Endothelial cell of umbilical vein (primary cell): Measurements from ENCODE around the gene PARN. TPM values are rescaled to one million over a fixed set of nuclear protein-coding genes. Genes with fewer than 3 reads are reported as not detected.
A peak's percentile ranks its signal among the peaks of the same experiment; 100 is the strongest.

Source experiments
- BruUV-seq: library from RNA; stranded (reverse); fragments of 400-500 nt; replicated peaks from 2 replicates; lab custom pipeline; 2021; lab: Mats Ljungman, UMichigan
- CTCF ChIA-PET: fragments of 300-600, 350-600 bp; sonication (Branson Sonifier 250); formaldehyde crosslinking; loops from one replicate; lab custom pipeline; 2021; ENCODE audit warnings: antibody characterized with exemption, inconsistent platforms; lab: Charles Lee
- POLR2A ChIA-PET: fragments of 300-600, 350-600 bp; sonication (Branson Sonifier 250); formaldehyde crosslinking; loops from one replicate; lab custom pipeline; 2021; ENCODE audit warnings: antibody characterized with exemption, inconsistent platforms; lab: Charles Lee
- DNase-seq: peaks from one replicate; pipeline ENCODE4 v3.0.0-alpha.2; 2011; ENCODE audit warnings: low read depth, low spot score
- FAIRE-seq: peaks from 2 replicates; lab custom pipeline; 2011; peaks lifted over from hg19 to GRCh38; lab: Jason Lieb, UNC
- H2AFZ ChIP-seq: 2 replicates; pipeline ENCODE4 v1.6.0; 2012; ENCODE audit warnings: low read depth, low read length, control low read depth, inconsistent platforms
- H3K27ac ChIP-seq: 2 replicates; pipeline ENCODE4 v1.5.1; 2011; ENCODE audit warnings: low read depth, mild to moderate bottlenecking, control low read depth, low read length, moderate library complexity; ENCODE audit not compliant: insufficient read depth
- H3K27me3 ChIP-seq, 2 experiments: 2 replicates each; pipeline versions ENCODE4 v1.6.0 to v1.6.1; 2011; ENCODE audit warnings: low read length in 2 of 2, mixed read lengths in 1 of 2; ENCODE audit not compliant: control insufficient read depth in 2 of 2, insufficient read depth in 2 of 2
- H3K36me3 ChIP-seq, 2 experiments: 2 replicates in 1 of 2; 3 replicates in 1 of 2; pipeline ENCODE4 v1.5.1; 2011; ENCODE audit warnings: low read length in 2 of 2, mild to moderate bottlenecking in 1 of 2, moderate library complexity in 1 of 2; ENCODE audit not compliant: control insufficient read depth in 2 of 2, insufficient read depth in 2 of 2; ENCODE audit errors: extremely low read depth in 1 of 2
- H3K4me1 ChIP-seq: 3 replicates; pipeline ENCODE4 v1.5.1; 2011; ENCODE audit warnings: mild to moderate bottlenecking, low read length; ENCODE audit not compliant: control insufficient read depth, insufficient read depth; ENCODE audit errors: extremely low read depth
- H3K4me2 ChIP-seq: 2 replicates; pipeline ENCODE4 v1.6.1; 2011; ENCODE audit warnings: low read length, control low read depth, mixed read lengths; ENCODE audit not compliant: insufficient read depth
- H3K4me3 ChIP-seq, 3 experiments: fragments of 200-600 bp in 1 of 3; sonication (generic), shearing (Covaris generic) in 1 of 3; replicated peaks in 1 of 3; 2 replicates each; pipeline ENCODE4 v1.5.1; 2011 to 2016; ENCODE audit warnings: control low read depth in 3 of 3, low read length in 3 of 3, mild to moderate bottlenecking in 2 of 3, inconsistent platforms in 1 of 3, low read depth in 1 of 3, moderate library complexity in 1 of 3; ENCODE audit not compliant: insufficient read depth in 1 of 3
- H3K79me2 ChIP-seq: 2 replicates; pipeline ENCODE4 v1.6.0; 2012; ENCODE audit warnings: low read length, inconsistent platforms; ENCODE audit not compliant: control insufficient read depth, insufficient read depth
- H3K9ac ChIP-seq: replicated peaks from 2 replicates; pipeline ENCODE3; 2011; ENCODE audit warnings: low read length, control low read depth; ENCODE audit not compliant: insufficient read depth; ENCODE audit errors: extremely low read depth
- H3K9me1 ChIP-seq: replicated peaks from 3 replicates; pipeline ENCODE4 v1.6.0; 2011; ENCODE audit warnings: mild to moderate bottlenecking, low read length; ENCODE audit not compliant: control insufficient read depth, insufficient read depth; ENCODE audit errors: extremely low read depth
- H3K9me3 ChIP-seq: replicated peaks from 2 replicates; pipeline ENCODE4 v1.5.1; 2012; ENCODE audit warnings: low read length, inconsistent platforms; ENCODE audit not compliant: control insufficient read depth, insufficient read depth
- H4K20me1 ChIP-seq: replicated peaks from 2 replicates; pipeline ENCODE3; 2011; ENCODE audit warnings: mild to moderate bottlenecking, low read length; ENCODE audit not compliant: control insufficient read depth, insufficient read depth; ENCODE audit errors: extremely low read depth
- CTCF ChIP-seq, 2 donors: IDR thresholded peaks; 1 replicate in 1 of 2; 2 replicates in 1 of 2; pipeline ENCODE4 v1.5.1; 2011; ENCODE audit warnings: low read length in 2 of 2, mild to moderate bottlenecking in 2 of 2, moderate library complexity in 2 of 2, control low read depth in 1 of 2, inconsistent platforms in 1 of 2, low read depth in 1 of 2; ENCODE audit not compliant: insufficient read depth in 1 of 2; ENCODE audit errors: extremely low read depth in 1 of 2
- EZH2 ChIP-seq: IDR thresholded peaks from 2 replicates; pipeline ENCODE4 v1.6.1; 2012; ENCODE audit warnings: borderline replicate concordance, low read depth, mild to moderate bottlenecking, moderate library complexity, low read length, inconsistent platforms; ENCODE audit not compliant: severe bottlenecking
- FOS ChIP-seq: IDR thresholded peaks from 2 replicates; pipeline ENCODE4 v1.6.1; 2011; ENCODE audit warnings: mild to moderate bottlenecking, low read length, moderate library complexity, borderline replicate concordance; ENCODE audit not compliant: insufficient read depth
- GATA2 ChIP-seq: IDR thresholded peaks from 2 replicates; pipeline ENCODE4 v1.7.0; 2011; ENCODE audit warnings: low read depth, mild to moderate bottlenecking, moderate library complexity, mixed read lengths, low read length; ENCODE audit not compliant: insufficient read length, insufficient read depth
- JUN ChIP-seq: IDR thresholded peaks from 2 replicates; pipeline ENCODE4 v1.6.1; 2011; ENCODE audit warnings: borderline replicate concordance, low read depth; ENCODE audit not compliant: insufficient read length, insufficient read depth
- MYC ChIP-seq: IDR thresholded peaks from one replicate; pipeline ENCODE4 v1.6.1; 2011; ENCODE audit warnings: mild to moderate bottlenecking, low read depth, low read length
- POLR2A ChIP-seq: IDR thresholded peaks from 2 replicates; pipeline ENCODE4 v1.6.1; 2012; ENCODE audit warnings: low read depth, mild to moderate bottlenecking, control low read depth, low read length
- POLR2AphosphoS5 ChIP-seq: IDR thresholded peaks from 2 replicates; pipeline ENCODE4 v1.6.1; 2012; ENCODE audit warnings: low read depth, mild to moderate bottlenecking, control low read depth, low read length, moderate library complexity; ENCODE audit not compliant: insufficient read depth
- dilution Hi-C: fragments of 300-500 bp; cut with MboI; formaldehyde crosslinking; loops from one replicate; pipeline ENCODE4 v1.15.0; 2019; ENCODE audit warnings: low sequenced_read_pairs; ENCODE audit not compliant: extremely low pct_ligation_motif_present
- intact Hi-C: fragments of 100-400 bp; cut with micrococcal nuclease; formaldehyde crosslinking; loops from one replicate; pipeline ENCODE4 v1.10.0; 2022
- polyA plus RNA-seq, 4 experiments: library from polyadenylated mRNA; depleted of rRNA in 3 of 4; stranded (reverse) in 3 of 4; unstranded in 1 of 4; fragments of >200 nt; gene quantifications; 2 replicates each; pipeline versions ENCODE4 v1.2.1 to v1.2.3, GENCODE V29; 2011 to 2012; ENCODE audit warnings: missing spikeins in 1 of 4
- total RNA-seq: library from RNA; stranded (reverse); gene quantifications from 2 replicates; pipeline ENCODE4 v1.2.3, GENCODE V29; 2021
- TF ChIP-seq, protein P1 (sequence below): IDR thresholded peaks from 2 replicates; pipeline ENCODE4 v1.6.1; 2011; ENCODE audit not compliant: insufficient read depth, insufficient read length

Gene PARN
- total and polyA plus RNA-seq, 2 donors (not counting 3 experiments of a cell fraction or from before 2014, with no cell fraction given) = 16.9 to 24.6 TPM

- H3K4me1 ChIP-seq = peaks cover 24% of the 10 kb centered on the region
- H3K4me2 ChIP-seq = peak overlapping the region; percentile 65
- H3K9me3 ChIP-seq = no peaks in the 10 kb centered on the region
- TF ChIP-seq MYC = no peak
- no peak for TF ChIP-seq GATA2
- TF ChIP-seq EZH2 = no peak
- no peak for TF ChIP-seq FOS
- TF ChIP-seq, protein P1, sequence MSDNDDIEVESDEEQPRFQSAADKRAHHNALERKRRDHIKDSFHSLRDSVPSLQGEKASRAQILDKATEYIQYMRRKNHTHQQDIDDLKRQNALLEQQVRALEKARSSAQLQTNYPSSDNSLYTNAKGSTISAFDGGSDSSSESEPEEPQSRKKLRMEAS = no peak
- TF ChIP-seq POLR2AphosphoS5 = no peak
- no peak for TF ChIP-seq POLR2A
- no peak for TF ChIP-seq JUN
- no peak for TF ChIP-seq CTCF (IDR thresholded peaks at IDR 0.05; ENCODE audit: extremely low read depth in 1 of 2, insufficient read depth in 1 of 2, low read depth in 1 of 2, low read length in 2 of 2)
- intact Hi-C loops (loop anchor here (5.0 kb wide), 1 partner anchor 435 kb away; no protein-coding TSS in a partner anchor), dilution Hi-C loops (no loop called here)
- DNase-seq (no peak), FAIRE-seq (no peak)
- peak overlapping the region; percentile 77 for H2AFZ ChIP-seq
- peak overlapping the region; percentile 53 for H3K9ac ChIP-seq
- no TSS peak for BruUV-seq
- no peaks in the 10 kb centered on the region for H3K27me3 ChIP-seq
- H3K36me3 ChIP-seq = no peaks in the 10 kb centered on the region
- POLR2A ChIA-PET = no interaction called here
- no peak overlapping the region for H3K4me3 ChIP-seq
- H3K9me1 ChIP-seq = no peaks in the 10 kb centered on the region
- H4K20me1 ChIP-seq = no peaks in the 10 kb centered on the region
- no peaks in the 10 kb centered on the region for H3K79me2 ChIP-seq
- CTCF ChIA-PET = no interaction called here
- H3K27ac ChIP-seq = peak overlapping the region; percentile 86
Measured at GRCh38 chr16:14492614-14493013, 137.4 kb downstream of the PARN start.
